K562 (cell line): ENCODE data around the gene PRSS53.

Source experiments
- FOXK1 ChIP-seq: sonication (generic); formaldehyde crosslinking; IDR thresholded peaks from 2 replicates; pipeline ENCODE4 v1.8.0; 2022; ENCODE audit warnings: missing genetic modification reagents, mild to moderate bottlenecking, borderline replicate concordance
- HDAC1 ChIP-seq, 2 experiments: fragments of 450-650 bp; IDR thresholded peaks; 2 replicates each; pipeline ENCODE4 v1.6.1; 2016 to 2017; ENCODE audit warnings: inconsistent platforms in 1 of 2, mild to moderate bottlenecking in 1 of 2, moderate library complexity in 1 of 2
- POLR2A ChIP-seq: fragments of 450-650 bp; conservative IDR thresholded peaks from 2 replicates; pipeline ENCODE4 v1.6.1; 2016
- POLR2AphosphoS5 ChIP-seq: IDR thresholded peaks from 2 replicates; pipeline ENCODE4 v1.6.1; 2011; ENCODE audit warnings: mild to moderate bottlenecking, low read depth, low read length, moderate library complexity; ENCODE audit not compliant: control insufficient read depth, insufficient read depth
- XRCC3 ChIP-seq: fragments of 450-650 bp; IDR thresholded peaks from 2 replicates; pipeline ENCODE4 v1.6.1; 2017; ENCODE audit warnings: mild to moderate bottlenecking, moderate library complexity
- ZBTB34 ChIP-seq: fragments of 250-450 bp; sonication (Bioruptor Pico); IDR thresholded peaks from 2 replicates; pipeline ENCODE4 v1.8.0; 2021; ENCODE audit warnings: mild to moderate bottlenecking, moderate library complexity
- ZBTB49 ChIP-seq: sonication (generic); formaldehyde crosslinking; IDR thresholded peaks from 2 replicates; pipeline ENCODE4 v1.8.0; 2022; ENCODE audit warnings: missing genetic modification reagents, mild to moderate bottlenecking, borderline replicate concordance
- ZBTB5 ChIP-seq: fragments of 450-650 bp; IDR thresholded peaks from 2 replicates; pipeline ENCODE4 v1.6.1; 2017; ENCODE audit warnings: antibody characterized with exemption
- ZNF384 ChIP-seq: IDR thresholded peaks from 2 replicates; pipeline ENCODE4 v1.6.1; 2012; ENCODE audit warnings: low read depth, low read length, improper control_type of control experiment
- TF ChIP-seq, protein P1 (sequence below), 3 experiments: IDR thresholded peaks in 2 of 3; conservative IDR thresholded peaks in 1 of 3; 2 replicates each; pipeline ENCODE4 v1.5.1; 2011 to 2012; ENCODE audit warnings: low read length in 3 of 3, mild to moderate bottlenecking in 3 of 3, control low read depth in 2 of 3, improper control_type of control experiment in 1 of 3, inconsistent platforms in 1 of 3, low read depth in 1 of 3, mixed read lengths in 1 of 3, moderate library complexity in 1 of 3; ENCODE audit not compliant: insufficient read depth in 2 of 3

DNA sequence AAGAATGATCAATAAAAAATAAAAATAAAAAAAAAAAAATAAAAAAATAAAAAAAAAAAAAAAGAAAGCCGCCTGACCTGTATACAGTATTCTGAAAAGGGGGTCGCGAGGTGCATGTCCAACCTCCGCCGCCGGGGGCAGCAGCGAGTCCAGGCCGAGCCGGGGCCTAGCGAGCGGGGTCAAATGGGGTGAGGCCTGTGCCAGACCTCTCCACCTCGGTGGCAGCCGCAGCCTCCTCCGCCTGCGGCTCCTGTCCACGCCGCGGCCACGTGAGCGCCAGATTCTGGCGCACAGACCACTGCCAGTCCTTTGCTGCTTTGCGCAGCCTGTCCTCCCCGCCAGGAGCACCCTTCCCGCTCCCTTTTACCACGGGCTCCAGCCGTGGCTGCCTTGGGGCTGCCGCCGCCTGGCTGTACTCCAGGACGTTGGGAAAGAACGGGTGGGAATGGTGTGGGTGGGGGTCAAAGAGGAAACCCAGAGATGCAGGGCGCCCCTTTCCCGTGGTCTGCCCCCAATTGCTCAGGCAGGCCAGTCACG is 17.0 kb upstream of the PRSS53 start:
- no peak for TF ChIP-seq ZBTB49 (CRISPR knock-in tag)
- peak; percentile 83; the same call in 1 of the 2 replicates for TF ChIP-seq ZBTB34 (CRISPR knock-in tag)
- TF ChIP-seq XRCC3 = no peak
- no peak for TF ChIP-seq POLR2AphosphoS5
- TF ChIP-seq ZBTB5 = no peak
- TF ChIP-seq ZNF384 = peak; percentile 75
- TF ChIP-seq HDAC1 (IDR thresholded peaks at IDR 0.05) = peak in 1 of 2 experiments; percentile 82; a peak in 2 of 4 replicates
- TF ChIP-seq FOXK1 (CRISPR knock-in tag) = no peak
- peak; percentile 59 for TF ChIP-seq POLR2A
- TF ChIP-seq, protein P1, sequence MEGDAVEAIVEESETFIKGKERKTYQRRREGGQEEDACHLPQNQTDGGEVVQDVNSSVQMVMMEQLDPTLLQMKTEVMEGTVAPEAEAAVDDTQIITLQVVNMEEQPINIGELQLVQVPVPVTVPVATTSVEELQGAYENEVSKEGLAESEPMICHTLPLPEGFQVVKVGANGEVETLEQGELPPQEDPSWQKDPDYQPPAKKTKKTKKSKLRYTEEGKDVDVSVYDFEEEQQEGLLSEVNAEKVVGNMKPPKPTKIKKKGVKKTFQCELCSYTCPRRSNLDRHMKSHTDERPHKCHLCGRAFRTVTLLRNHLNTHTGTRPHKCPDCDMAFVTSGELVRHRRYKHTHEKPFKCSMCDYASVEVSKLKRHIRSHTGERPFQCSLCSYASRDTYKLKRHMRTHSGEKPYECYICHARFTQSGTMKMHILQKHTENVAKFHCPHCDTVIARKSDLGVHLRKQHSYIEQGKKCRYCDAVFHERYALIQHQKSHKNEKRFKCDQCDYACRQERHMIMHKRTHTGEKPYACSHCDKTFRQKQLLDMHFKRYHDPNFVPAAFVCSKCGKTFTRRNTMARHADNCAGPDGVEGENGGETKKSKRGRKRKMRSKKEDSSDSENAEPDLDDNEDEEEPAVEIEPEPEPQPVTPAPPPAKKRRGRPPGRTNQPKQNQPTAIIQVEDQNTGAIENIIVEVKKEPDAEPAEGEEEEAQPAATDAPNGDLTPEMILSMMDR (IDR thresholded peaks at IDR 0.05 in 2 of 3, conservative IDR thresholded peaks at IDR 0.05 in 1 of 3; ENCODE audit: insufficient read depth in 2 of 3, low read depth in 1 of 3, low read length in 3 of 3) = peak; percentile 83 to 86 (median 84)
